HCEC 1CT (cell line): ENCODE results near the gene EGF.
"Not testable (repeated sequence)": the region's sequence is repeated elsewhere in the genome, so short reads cannot be mapped to it uniquely, and the experiment has no call there.

Experiments
- DNase-seq: peaks from one replicate; pipeline ENCODE4 v3.0.0-alpha.2; 2017

The EGF gene

DNA sequence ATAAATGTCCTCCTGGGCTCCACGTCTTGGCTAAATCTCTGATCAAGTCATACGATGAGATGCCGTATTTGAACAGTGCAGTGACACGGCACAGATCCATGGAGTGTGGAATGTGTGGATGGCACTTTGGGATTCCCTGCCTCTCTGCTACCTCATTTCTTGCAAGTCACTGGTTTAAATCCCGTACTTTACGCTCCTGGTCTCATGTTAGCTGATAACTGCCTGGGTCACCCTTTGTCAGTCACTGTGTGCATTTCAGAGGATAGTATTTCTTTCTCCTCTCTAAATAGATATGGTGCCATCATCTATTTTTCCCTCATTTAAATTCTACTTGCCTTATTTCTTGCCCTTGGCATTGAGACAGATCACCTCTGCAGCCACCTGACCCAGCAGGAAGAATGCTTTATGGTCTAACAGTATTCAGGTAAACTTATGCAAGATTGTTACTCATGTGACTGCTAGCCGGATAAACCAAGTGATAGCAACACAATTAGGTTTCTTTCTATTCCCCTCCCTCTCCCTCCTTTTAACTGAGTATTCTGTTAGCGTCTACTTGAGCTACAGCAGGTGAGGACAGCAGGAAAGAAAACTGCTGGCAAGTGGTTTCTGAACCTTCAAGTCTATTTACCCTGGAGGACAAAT, 2.8 kb downstream of the EGF start:
- no peak for DNase-seq

DNA sequence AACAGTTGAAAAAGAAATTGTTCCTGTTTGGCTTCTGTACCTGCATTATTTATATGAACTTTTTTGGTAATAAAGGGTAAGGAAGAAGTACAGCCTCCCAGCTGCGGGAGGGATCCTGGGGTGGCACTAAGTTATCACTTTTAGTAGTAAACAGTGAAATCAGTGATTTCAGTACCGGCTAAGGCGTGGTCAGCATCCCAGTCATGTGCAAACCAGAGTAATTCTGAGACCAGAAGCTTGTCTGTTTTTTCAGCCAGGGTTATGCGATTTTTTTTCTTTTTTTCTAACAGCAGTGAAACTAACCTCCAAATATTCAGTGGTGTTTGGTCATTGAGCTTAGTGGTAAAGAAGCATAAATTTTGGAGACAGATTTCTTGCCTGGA, 3.3 kb downstream of the EGF start:
- DNase-seq, result no peak

DNA sequence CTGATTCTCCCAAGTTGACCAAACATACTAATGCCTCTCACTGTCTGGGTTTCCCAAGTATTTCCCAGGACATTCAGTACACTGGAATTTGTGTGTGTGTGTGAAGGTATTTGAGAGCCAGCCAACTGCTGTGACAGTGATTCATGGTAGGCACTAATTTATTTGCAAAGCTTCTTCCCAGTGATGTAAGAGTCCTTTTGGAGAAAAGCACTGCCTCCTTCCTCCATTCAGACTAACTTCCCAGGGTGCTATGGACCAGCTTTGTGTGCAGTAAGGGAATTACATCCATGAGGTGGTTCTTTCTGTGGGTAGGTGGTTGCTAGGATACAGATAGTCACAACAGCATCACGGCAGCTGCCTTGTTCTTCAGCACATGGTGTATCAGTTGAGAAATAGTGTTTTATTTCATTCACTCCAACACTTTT, 8.7 kb downstream of the EGF start:
- DNase-seq, result peak; percentile 56

DNA sequence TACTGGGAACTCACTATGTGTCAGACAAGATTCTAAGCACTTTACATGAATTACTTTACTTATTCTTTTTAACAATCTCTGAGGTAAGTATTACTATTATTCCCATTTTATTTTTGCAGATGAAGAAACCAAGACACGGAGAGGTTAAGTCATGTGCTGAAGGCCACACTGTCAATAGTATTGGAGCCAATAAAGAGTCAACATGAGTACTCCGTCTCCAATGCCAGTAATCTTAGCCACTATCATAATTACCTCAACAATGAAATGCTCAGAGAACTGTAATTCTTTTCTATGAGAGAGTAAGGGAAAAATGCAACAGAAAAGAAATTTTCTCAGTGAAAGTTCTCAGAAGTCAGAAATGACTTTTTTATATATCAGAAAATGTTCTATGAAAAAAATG, 12.7 kb downstream of the EGF start:
- DNase-seq, result no peak

DNA sequence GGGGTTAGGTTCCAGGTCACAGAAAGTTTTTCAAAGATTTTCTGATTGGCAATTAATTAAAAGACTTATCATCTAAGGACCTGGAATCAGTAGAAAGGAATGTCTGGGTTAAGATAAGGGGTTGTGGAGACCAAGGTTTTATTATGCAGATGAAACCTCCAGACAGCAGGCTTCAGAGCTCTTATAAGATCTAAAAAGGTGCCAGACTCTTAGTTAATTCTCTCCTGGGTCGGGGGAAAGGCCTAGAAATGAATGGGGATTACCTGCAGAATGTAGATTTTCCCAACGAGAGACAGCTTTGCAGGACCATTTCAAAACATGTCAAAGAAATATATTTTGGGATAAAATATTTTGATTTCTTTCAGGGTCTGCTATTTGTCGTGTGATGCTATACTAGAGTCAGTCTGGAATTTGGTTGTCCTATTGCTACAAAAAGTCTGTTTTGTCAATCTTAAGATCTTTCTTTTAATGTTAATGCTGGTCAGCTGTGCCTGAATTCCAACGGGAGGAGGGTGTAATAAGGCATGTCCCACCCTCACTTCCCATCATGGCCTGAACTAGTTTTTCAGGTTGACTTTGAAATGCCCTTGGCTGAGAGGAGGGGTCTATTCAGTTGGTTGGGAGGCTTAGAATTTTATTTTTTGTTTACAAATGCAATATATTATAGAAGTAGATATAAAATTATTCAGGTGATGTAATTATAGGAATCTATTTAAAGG, 15.8 kb downstream of the EGF start:
- no peak for DNase-seq

DNA sequence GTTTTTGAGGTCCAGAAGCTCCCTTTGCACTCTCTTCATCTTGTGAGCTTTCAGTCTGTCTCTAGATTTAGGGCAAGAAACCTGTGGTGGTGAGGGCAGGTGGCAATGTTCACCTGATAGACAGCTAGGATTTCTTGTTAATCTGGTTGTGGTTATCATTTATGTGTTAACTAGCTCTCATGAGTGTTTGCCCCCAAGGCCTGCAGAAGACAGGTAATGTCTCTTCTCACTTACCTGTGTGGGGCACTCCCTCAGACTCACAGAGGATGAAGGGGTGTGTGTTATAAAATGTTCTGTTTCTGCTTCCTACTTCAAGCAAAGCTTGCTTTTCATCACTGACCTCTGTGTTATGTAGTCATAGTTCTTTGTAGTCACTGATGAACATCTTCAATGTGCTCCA, 17.8 kb downstream of the EGF start:
- DNase-seq, result no peak

DNA sequence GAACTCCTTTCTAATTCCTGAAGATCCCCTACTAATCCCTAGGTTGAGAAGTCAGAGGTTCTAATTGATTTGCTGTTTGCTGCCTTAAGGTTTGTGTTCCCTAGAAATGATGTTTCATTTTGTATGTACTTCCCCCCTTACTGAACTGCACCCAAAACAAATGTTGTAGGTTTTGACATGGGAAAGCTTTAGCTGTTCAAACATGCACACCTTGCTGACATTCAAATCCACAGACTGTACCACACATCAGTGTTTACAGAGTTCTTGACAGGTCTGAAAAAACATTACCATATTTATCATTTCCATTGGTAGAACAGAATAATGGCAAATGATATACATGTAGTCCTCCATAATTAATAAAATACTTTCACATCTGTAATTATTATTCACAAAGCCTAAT, 18.2 kb downstream of the EGF start:
- DNase-seq, result no peak

DNA sequence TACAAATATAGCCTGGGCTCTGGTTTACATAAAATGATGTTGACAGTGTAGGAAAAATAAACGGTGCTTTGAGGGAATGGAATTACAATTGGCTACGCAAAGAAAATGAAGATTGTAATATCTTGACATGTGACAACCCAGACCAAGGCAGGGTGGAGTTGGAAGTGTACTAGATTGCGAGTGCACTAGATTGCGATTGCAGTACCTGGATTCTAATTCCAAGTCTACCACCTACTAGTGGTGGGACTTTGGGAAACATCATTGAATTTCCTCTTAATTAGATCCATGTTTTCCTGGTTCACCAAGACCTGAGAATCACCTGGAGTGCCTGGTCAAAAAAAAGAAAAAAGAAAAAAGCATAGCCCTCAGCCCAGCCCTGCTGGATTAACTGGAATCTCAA, 18.6 kb downstream of the EGF start:
- no peak for DNase-seq

DNA sequence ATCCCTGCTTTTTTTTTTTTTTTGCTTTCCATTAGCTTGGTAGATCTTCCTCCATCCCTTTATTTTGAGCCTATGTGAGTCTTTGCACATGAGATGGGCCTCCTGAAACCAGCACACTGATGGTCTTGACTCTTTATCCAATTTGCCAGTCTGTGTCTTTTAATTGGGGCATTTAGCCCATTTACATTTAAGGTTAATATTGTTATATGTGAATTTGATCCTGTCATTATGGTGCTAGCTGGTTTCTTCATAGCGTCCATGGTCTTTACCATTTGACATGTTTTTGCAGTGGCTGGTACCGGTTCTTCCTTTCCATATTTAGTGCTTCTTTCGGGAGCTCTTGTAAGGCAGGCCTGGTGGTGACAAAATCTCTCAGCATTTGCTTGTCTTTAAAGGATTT, 24.7 kb downstream of the EGF start:
- DNase-seq, result not testable (repeated sequence)

DNA sequence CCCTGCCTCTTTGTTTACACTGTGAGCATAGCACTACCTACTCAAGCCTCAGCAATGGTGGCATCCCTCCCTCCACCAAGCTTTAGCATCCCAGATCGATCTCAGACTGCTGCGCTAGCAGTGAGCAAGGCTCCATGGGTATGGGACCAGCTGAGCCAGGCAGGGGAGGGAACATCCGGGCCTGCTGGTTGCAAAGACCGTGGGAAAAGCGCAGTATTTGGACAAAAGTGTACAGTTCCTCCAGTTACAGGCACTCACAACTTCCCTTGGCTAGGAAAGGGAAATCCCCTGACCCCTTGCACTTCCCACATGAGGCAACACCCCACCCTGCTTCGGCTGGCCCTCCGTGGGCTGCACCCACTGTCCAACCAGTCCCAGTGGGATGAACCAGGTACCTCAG, 26.5 kb downstream of the EGF start:
- DNase-seq, result no peak

DNA sequence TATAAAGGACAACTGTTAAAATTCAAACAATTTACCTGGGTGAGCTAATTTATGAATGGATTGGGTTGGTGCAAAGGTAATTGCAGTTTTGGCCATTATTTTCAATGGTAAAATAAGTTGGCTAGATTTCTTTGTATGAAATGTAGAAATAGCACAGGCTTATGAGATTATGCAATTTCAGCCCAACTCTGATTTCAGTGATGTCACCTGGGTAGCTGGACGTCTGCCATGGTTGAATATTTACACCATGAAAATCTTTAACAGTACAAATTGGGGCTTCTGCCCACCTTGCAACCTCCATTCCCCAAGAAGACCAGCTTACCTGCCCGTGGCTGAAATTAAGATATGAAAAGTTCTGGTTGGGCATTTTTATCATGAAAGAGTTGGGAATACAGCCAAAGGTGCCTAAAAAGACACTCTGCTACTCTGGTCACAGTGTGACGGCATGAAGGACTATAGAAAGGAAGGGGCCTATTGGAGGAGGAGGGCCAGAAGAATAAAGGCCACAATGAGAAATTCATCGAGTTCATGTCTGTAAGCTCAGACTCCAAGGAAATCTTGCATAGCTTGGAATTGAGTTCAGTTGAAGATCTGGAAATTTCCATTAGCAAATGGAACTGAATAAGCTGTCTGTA, 29.7 kb downstream of the EGF start:
- DNase-seq, result no peak

DNA sequence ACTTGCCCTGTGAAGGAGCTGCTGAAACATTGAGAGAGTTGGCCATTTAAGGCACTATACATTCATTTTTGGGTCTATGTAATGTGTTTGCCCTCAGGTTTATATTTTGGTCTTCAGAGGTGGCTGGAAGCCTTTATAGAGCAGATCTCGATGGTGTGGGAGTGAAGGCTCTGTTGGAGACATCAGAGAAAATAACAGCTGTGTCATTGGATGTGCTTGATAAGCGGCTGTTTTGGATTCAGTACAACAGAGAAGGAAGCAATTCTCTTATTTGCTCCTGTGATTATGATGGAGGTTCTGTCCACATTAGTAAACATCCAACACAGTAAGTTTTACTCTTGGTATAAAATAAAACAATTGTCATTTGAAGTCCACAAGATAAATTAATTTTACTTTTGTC, 31.1 kb downstream of the EGF start:
- no peak for DNase-seq

DNA sequence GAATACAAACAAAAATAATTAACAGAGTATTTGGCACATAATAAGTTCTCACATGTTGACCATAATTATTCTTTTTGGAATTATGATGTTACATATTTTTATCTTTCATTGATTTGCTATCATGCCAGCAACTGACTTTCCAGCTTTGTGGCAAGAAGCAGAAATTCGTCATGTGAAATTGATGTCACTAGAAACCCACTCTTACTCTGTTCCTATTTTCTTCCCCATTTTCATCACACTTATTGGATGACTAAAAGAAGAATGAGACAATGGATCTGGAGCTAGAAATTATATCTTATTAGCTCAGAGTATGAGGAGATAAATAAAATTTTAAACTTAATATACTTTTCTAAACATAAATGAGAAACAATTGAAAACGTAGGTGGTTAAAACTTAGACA, 31.9 kb downstream of the EGF start:
- DNase-seq, result no peak

DNA sequence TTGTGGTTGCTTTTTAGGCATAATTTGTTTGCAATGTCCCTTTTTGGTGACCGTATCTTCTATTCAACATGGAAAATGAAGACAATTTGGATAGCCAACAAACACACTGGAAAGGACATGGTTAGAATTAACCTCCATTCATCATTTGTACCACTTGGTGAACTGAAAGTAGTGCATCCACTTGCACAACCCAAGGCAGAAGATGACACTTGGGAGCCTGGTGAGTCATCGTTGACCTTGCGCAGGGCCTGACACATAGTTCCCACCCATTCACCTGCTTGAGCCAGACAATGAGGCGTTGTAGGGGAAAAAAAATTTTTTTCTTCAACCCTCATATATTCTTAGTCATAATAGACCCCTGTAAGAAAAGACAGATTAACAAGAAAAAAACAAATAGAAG, 32.4 kb downstream of the EGF start:
- DNase-seq, result no peak

DNA sequence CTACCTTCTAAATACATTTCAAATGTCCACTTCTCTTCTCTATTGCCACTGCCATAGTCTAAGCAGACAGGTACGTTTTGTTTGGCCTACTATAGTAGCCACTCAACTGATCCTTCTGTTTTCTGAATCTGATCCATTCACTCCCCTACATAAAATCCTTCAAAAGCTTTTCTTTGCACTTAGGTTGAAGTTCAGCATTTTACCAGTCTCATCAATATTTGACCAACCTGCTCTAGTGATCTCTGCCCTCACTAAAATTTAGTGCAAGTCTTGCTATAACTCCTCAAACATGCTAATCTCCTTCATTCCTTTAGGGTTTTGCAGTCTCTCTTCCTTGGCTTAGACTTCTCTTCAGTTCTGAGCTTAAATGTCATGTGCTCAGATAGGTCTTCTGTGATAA, 33.4 kb downstream of the EGF start:
- DNase-seq, result no peak

DNA sequence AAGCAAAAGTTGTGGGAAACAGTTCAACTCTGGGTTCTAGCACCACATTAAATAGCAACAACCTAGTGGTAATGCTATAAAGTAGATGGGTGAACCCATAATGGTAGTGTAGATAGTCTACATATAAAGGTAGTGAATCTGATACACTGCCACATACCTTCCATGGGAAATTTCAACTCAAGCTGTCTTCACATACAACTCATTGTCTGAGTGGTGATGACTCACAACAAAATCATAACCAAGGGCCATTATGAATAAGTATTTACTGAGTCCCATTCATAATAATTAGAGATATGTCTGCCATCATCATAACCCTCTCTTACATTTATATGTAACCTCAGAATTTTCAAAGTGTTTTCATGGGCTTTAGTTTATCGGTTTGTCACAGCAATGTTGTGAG, 34.8 kb downstream of the EGF start:
- DNase-seq, result peak; percentile 38

DNA sequence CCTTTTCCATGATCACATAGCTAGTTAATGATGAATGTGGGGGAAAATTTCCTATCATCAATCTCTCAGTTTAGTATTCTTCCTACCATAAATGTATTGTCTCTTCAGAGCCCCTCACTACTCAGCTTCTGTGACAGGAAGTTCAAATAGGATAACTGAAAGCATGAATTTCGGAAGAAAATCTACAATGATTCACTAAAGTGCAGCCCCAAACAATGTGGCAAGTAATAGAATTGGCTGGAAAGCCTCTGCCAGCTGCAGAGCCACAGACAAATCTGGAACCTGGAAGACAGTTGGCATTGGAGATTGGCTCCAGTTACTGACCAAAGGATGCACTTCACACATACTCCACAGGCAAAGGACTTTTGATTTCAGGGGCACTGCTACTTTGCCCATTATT, 35.2 kb downstream of the EGF start:
- no peak for DNase-seq

DNA sequence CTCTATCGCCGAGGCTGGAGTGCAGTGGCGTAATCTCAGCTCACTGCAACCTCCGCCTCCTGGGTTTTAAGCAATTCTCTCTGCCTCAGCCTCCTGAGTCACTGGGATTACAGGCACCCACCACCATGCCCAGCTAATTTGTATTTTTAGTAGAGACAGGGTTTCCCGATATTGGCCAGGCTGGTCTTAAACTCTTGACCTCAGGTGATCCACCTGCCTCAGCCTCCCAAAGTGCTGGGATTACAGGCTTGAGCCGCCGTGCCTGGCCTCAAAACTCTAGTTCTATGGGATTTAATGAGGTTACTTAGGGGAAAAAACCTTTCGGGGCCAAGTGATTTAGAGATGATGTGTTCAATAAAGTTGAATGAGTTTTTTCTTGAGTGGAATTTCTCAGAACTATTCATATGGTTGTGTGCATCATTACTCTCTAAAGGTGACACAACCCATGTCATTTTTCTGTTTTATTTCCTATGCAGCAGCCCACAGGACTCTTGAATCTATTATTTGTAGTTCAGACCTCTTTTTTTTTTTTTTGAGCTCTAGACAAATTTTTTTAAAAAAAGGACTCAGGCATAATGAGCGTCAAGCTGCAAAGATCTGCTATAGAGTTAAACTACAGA, 36.5 kb downstream of the EGF start:
- not testable (repeated sequence) for DNase-seq

DNA sequence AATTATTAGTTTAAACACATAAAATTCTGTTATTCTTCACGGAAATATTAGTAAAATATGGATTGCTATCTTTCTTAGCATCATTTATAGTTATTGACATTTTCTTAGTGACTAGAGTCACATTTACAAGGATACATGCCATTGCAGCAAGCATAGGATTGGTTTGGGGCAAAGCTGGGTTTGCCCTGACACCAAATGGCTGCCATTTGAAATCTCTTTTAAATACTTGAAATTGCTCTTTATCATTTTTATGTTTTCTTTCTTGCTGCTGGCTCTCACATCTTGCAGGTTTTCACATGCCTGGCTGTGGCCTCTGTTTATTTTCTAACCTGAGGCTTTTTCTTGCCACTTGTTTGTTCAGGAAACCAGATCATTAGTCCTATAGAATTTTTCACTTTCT, 39.9 kb downstream of the EGF start:
- DNase-seq, result no peak

DNA sequence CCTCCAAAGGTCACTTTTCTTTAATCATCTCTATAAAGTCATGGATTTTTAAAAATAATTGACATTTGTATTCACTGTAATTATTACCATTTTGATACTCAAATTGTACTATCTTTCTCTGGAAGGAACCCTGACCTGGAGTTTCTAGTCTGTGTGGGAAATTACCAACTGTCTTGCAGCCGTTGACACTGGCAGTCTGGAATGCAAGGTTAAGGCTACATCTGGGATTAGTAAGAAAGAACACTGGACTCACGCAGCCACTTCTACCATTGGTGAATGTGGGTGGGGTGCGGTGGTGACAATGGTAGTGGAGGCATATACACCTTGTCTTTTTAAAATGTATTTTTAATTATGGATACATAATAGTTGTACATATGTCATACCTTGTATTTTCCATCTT, 40.9 kb downstream of the EGF start:
- no peak for DNase-seq

DNA sequence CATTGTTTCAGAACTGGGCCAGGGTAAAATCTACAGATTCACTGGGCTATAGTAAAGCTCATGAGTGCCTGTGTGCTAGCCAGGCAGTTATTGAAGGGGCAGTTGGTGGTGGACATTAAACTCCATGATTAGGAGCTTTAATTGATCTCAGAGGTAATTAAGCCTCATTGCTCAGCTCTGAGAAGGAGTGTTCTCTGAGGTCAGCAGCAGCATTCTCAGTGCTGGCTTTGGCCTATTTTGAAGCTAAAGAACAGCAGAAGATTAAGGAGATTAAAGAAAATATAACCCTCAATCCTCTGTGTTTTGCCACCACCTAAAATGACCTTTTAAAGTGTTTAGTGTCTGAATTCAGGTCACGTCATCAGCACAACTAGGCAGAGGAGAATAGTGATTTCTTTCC, 42.5 kb downstream of the EGF start:
- no peak for DNase-seq

DNA sequence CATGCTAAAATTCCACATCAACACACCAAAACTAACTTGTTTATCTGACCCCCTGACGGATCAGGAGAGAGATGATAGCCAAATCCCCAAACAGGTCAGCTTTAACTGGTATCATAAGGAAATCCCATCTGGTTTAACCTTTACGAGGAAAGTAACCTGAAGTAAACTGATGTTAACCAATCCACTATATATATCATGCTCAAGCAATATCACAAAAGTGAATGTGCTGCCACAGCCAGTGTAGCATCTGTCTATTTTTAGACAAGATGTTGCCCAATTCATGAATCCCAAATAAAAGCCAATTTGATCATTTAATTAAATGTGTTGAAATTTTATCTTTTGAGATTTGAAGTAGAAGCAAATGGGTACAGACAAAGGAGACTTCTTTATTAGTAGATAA, 44.5 kb downstream of the EGF start:
- no peak for DNase-seq

DNA sequence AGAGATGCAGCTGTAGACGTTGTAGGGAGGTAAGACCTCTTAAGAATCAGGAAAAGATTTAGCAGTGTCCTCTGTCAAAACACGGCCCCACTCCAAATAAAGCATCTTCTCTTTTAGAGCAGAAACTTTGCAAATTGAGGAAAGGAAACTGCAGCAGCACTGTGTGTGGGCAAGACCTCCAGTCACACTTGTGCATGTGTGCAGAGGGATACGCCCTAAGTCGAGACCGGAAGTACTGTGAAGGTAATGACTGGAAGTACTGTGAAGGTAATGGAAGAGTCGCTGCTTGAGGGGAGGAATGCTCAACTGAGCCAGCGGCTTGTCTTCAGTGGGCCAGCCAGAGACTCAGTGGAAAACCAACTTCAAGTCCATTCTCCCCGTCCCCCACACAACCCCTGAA, 46.5 kb downstream of the EGF start:
- no peak for DNase-seq

DNA sequence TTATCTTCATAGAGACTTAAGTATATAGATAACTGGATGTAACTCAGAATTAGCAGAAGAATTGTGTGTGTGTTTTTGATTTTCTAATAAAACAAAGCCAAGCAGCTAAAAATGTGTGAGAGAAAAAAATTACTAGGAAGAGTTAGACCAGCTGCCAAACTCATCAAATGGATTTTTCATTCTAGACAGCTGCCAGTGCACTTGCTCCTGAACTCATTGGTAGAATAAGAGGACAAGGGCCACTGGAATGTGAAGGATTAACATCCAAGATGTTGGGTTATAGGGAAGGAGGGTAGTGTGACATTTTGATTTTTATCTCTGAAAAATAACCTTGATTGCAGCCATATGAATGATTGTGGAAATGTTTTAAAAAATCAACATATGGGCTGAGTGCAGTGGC, 49.7 kb downstream of the EGF start:
- no peak for DNase-seq
